H1 (cell line): Measurements from ENCODE around the gene ARPIN. TPM values are rescaled to one million over a fixed set of nuclear protein-coding genes. Genes with fewer than 3 reads are reported as not detected.

Experiments
- CTCF ChIA-PET: fragments of 300-600 bp; sonication (Branson Sonifier 250); formaldehyde crosslinking; loops from one replicate; lab custom pipeline; 2021; ENCODE audit not compliant: partially characterized antibody; lab: Charles Lee
- POLR2A ChIA-PET: fragments of 300-600 bp; sonication (Branson Sonifier 250); formaldehyde crosslinking; loops from one replicate; lab custom pipeline; 2021; ENCODE audit warnings: inconsistent platforms; ENCODE audit not compliant: partially characterized antibody; lab: Charles Lee
- DNase-seq, 2 experiments: peaks; one replicate each; pipeline versions ENCODE4 v3.0.0 to v3.0.0-alpha.2; 2010 to 2022; ENCODE audit warnings: low spot score in 2 of 2, low read depth in 1 of 2, mixed read lengths in 1 of 2
- FAIRE-seq: peaks from 2 replicates; lab custom pipeline; 2011; peaks lifted over from hg19 to GRCh38; lab: Jason Lieb, UNC
- H2AFZ ChIP-seq: 2 replicates; pipeline ENCODE4 v1.8.1; 2012; ENCODE audit warnings: low read length, inconsistent platforms
- H2AK5ac ChIP-seq: 2 replicates; pipeline ENCODE4 v1.6.1; 2013; ENCODE audit warnings: low read depth, low read length
- H2BK120ac ChIP-seq: replicated peaks from 2 replicates; pipeline ENCODE3; 2013; ENCODE audit warnings: low read depth, low read length, inconsistent platforms
- H2BK12ac ChIP-seq: 2 replicates; pipeline ENCODE4 v1.6.1; 2013; ENCODE audit warnings: low read depth, low read length
- H2BK15ac ChIP-seq: 2 replicates; pipeline ENCODE4 v1.6.1; 2013; ENCODE audit warnings: low read length
- H2BK20ac ChIP-seq: 2 replicates; pipeline ENCODE4 v1.6.1; 2013; ENCODE audit warnings: low read length
- H2BK5ac ChIP-seq: 2 replicates; pipeline ENCODE4 v1.6.1; 2013; ENCODE audit warnings: low read depth, low read length
- H3K14ac ChIP-seq: 2 replicates; pipeline ENCODE4 v1.6.1; 2013; ENCODE audit warnings: inconsistent platforms; ENCODE audit not compliant: insufficient read length
- H3K18ac ChIP-seq: 2 replicates; pipeline ENCODE4 v1.6.1; 2013; ENCODE audit warnings: low read length; ENCODE audit errors: extremely low read depth
- H3K23ac ChIP-seq: 2 replicates; pipeline ENCODE4 v1.6.1; 2013; ENCODE audit warnings: inconsistent platforms; ENCODE audit not compliant: insufficient read length
- H3K23me2 ChIP-seq: 2 replicates; pipeline ENCODE4 v1.6.1; 2013; ENCODE audit warnings: low read depth, low read length
- H3K27ac ChIP-seq: 2 replicates; pipeline ENCODE4 v1.6.1; 2011; ENCODE audit warnings: low read depth, low read length, inconsistent platforms
- H3K27me3 ChIP-seq, 4 experiments: replicated peaks in 1 of 4; 1 replicate in 1 of 4; 2 replicates in 3 of 4; pipeline versions ENCODE4 v1.6.1 to v1.8.1; 2011 to 2013; ENCODE audit warnings: low read length in 3 of 4, mild to moderate bottlenecking in 3 of 4, inconsistent platforms in 2 of 4, mixed read lengths in 2 of 4, moderate library complexity in 1 of 4; ENCODE audit not compliant: control insufficient read depth in 3 of 4, insufficient read depth in 3 of 4; ENCODE audit errors: extremely low read depth in 1 of 4
- H3K36me3 ChIP-seq, 4 experiments: 2 replicates each; pipeline versions ENCODE4 v1.6.1 to v1.8.1; 2011 to 2013; ENCODE audit warnings: mild to moderate bottlenecking in 4 of 4, low read length in 3 of 4, moderate library complexity in 2 of 4, control low read depth in 1 of 4, inconsistent platforms in 1 of 4; ENCODE audit not compliant: insufficient read depth in 4 of 4, control insufficient read depth in 2 of 4
- H3K4ac ChIP-seq: replicated peaks from 2 replicates; pipeline ENCODE3; 2013; ENCODE audit warnings: low read length, low read depth, mixed read lengths, inconsistent platforms; ENCODE audit not compliant: insufficient read length
- H3K4me1 ChIP-seq, 4 experiments: replicated peaks in 1 of 4; 1 replicate in 1 of 4; 2 replicates in 3 of 4; pipeline versions ENCODE4 v1.6.1 to v1.8.1; 2011 to 2013; ENCODE audit warnings: low read length in 3 of 4, inconsistent platforms in 2 of 4, mixed read lengths in 1 of 4; ENCODE audit not compliant: insufficient read depth in 4 of 4, control insufficient read depth in 3 of 4
- H3K4me2 ChIP-seq, 2 experiments: 2 replicates each; pipeline versions ENCODE4 v1.6.1 to v1.8.1; 2011 to 2013; ENCODE audit warnings: low read depth in 2 of 2, low read length in 2 of 2, control low read depth in 1 of 2, inconsistent platforms in 1 of 2, mild to moderate bottlenecking in 1 of 2; ENCODE audit not compliant: insufficient read depth in 1 of 2
- H3K4me3 ChIP-seq, 4 experiments: fragments of 200-600, 300-600 bp in 1 of 4; sonication (generic), shearing (Covaris generic), sonication (Bioruptor Twin) in 1 of 4; 2 replicates each; pipeline versions ENCODE4 v1.5.1 to v1.8.1; 2011 to 2016; ENCODE audit warnings: low read length in 4 of 4, low read depth in 3 of 4, control low read depth in 2 of 4, inconsistent platforms in 2 of 4, mild to moderate bottlenecking in 2 of 4, mixed read lengths in 1 of 4, moderate library complexity in 1 of 4; ENCODE audit not compliant: insufficient read depth in 2 of 4; ENCODE audit errors: extremely low read depth in 1 of 4
- H3K56ac ChIP-seq: replicated peaks from 2 replicates; pipeline ENCODE3; 2013; ENCODE audit warnings: low read depth, mild to moderate bottlenecking, mixed read lengths, low read length, inconsistent platforms; ENCODE audit not compliant: insufficient read length
- H3K79me1 ChIP-seq: 2 replicates; pipeline ENCODE4 v1.6.1; 2013; ENCODE audit warnings: low read depth, low read length, control low read depth
- H3K79me2 ChIP-seq, 2 experiments: 2 replicates each; pipeline versions ENCODE4 v1.6.1 to v1.8.1; 2012 to 2013; ENCODE audit warnings: low read length in 2 of 2, mild to moderate bottlenecking in 2 of 2, inconsistent platforms in 1 of 2; ENCODE audit not compliant: insufficient read depth in 2 of 2, control insufficient read depth in 1 of 2
- H3K9ac ChIP-seq, 4 experiments: replicated peaks in 1 of 4; 1 replicate in 1 of 4; 2 replicates in 3 of 4; pipeline versions ENCODE4 v1.6.1 to v1.8.1; 2011 to 2013; ENCODE audit warnings: low read depth in 3 of 4, low read length in 3 of 4, control low read depth in 2 of 4, mild to moderate bottlenecking in 2 of 4, moderate library complexity in 2 of 4, inconsistent platforms in 1 of 4; ENCODE audit errors: extremely low read depth in 1 of 4
- H3K9me3 ChIP-seq, 2 experiments: 2 replicates each; pipeline versions ENCODE4 v1.6.1 to v1.8.1; 2012 to 2013; ENCODE audit warnings: mild to moderate bottlenecking in 2 of 2, moderate library complexity in 2 of 2, control low read depth in 1 of 2, inconsistent platforms in 1 of 2, low read depth in 1 of 2, low read length in 1 of 2, mixed read lengths in 1 of 2; ENCODE audit not compliant: insufficient read depth in 2 of 2
- H4K20me1 ChIP-seq, 2 experiments: replicated peaks in 1 of 2; 2 replicates each; pipeline versions ENCODE3 to v1.8.1; 2011 to 2013; ENCODE audit warnings: inconsistent platforms in 2 of 2, low read length in 2 of 2, mild to moderate bottlenecking in 1 of 2; ENCODE audit not compliant: insufficient read depth in 2 of 2, control insufficient read depth in 1 of 2
- H4K5ac ChIP-seq: 2 replicates; pipeline ENCODE4 v1.6.1; 2013; ENCODE audit warnings: low read length, low read depth, mixed read lengths, inconsistent platforms; ENCODE audit not compliant: insufficient read length
- H4K8ac ChIP-seq: 2 replicates; pipeline ENCODE4 v1.8.0; 2013; ENCODE audit warnings: mild to moderate bottlenecking, moderate library complexity, low read length, inconsistent platforms; ENCODE audit not compliant: insufficient read depth; ENCODE audit errors: extremely low read depth
- H4K91ac ChIP-seq: replicated peaks from 2 replicates; pipeline ENCODE3; 2013; ENCODE audit warnings: low read length, mixed read lengths, inconsistent platforms; ENCODE audit not compliant: insufficient read length
- ATF2 ChIP-seq: IDR thresholded peaks from 2 replicates; pipeline ENCODE4 v1.6.1; 2012; ENCODE audit warnings: low read length, inconsistent platforms
- CBX8 ChIP-seq: fragments of 300-800, 300-1000 bp; sonication (generic); IDR thresholded peaks from 2 replicates; pipeline ENCODE4 v1.7.1; 2016; ENCODE audit warnings: low read depth, low read length, borderline replicate concordance
- EP300 ChIP-seq, 2 experiments: IDR thresholded peaks; 1 replicate in 1 of 2; 2 replicates in 1 of 2; pipeline ENCODE4 v1.6.1; 2011 to 2012; ENCODE audit warnings: low read depth in 2 of 2, low read length in 2 of 2, mild to moderate bottlenecking in 2 of 2, borderline replicate concordance in 1 of 2, inconsistent platforms in 1 of 2, moderate library complexity in 1 of 2
- KDM5A ChIP-seq: fragments of 200-600 bp; IDR thresholded peaks from 2 replicates; pipeline ENCODE4 v1.7.1; 2012; ENCODE audit warnings: mild to moderate bottlenecking, low read length, inconsistent platforms, mixed read lengths
- POLR2AphosphoS5 ChIP-seq: IDR thresholded peaks from 2 replicates; pipeline ENCODE4 v1.6.1; 2011; ENCODE audit warnings: low read depth, low read length
- SAP30 ChIP-seq: fragments of 300-600 bp; sonication (generic); IDR thresholded peaks from 2 replicates; pipeline ENCODE4 v1.7.1; 2012; ENCODE audit warnings: low read length, moderate library complexity, mild to moderate bottlenecking, inconsistent platforms; ENCODE audit not compliant: insufficient read depth, insufficient replicate concordance
- SIN3A ChIP-seq, 2 experiments: IDR thresholded peaks in 1 of 2; conservative IDR thresholded peaks in 1 of 2; 2 replicates each; pipeline ENCODE4 v1.6.1; 2011 to 2012; ENCODE audit warnings: low read length in 2 of 2, improper control_type of control experiment in 1 of 2, low read depth in 1 of 2, mild to moderate bottlenecking in 1 of 2
- WGBS, 2 experiments: shearing (Covaris generic) in 1 of 2; methylation state at CpG; one replicate each; pipeline versions ENCODE4 v1.1.6 to v1.1.7; 2013 to 2015; ENCODE audit warnings: low lambda C conversion rate in 2 of 2, mixed read lengths in 2 of 2, inconsistent platforms in 1 of 2, low coverage in 1 of 2, missing lambda C conversion rate in 1 of 2; ENCODE audit not compliant: insufficient replicate concordance in 2 of 2, insufficient coverage in 1 of 2, insufficient read length in 1 of 2; ENCODE audit errors: extremely low coverage in 1 of 2, missing lambda C conversion rate in 1 of 2; 5-methylcytosine and 5-hydroxymethylcytosine counted together
- polyA plus RNA-seq, 7 experiments: library from polyadenylated mRNA; depleted of rRNA in 3 of 7; stranded (reverse) in 5 of 7; unstranded in 2 of 7; fragments of >200 nt in 5 of 7; fragments of 200-250 nt in 2 of 7; gene quantifications; 1 replicate in 5 of 7; 2 replicates in 1 of 7; 4 replicates in 1 of 7; pipeline versions ENCODE4 v1.2.1 to v1.2.3, GENCODE V29; 2011 to 2013; ENCODE audit warnings: missing spikeins in 2 of 7, mixed read lengths in 2 of 7
- total RNA-seq: library from RNA; stranded (reverse); fragmentation: NEBNext Ultra II Directional; extraction: Animal tissue kit (Norgen Biotek cat#: 25700); gene quantifications from 2 replicates; pipeline ENCODE4 v1.2.1, GENCODE V29; 2021

ARPIN gene
- total and polyA plus RNA-seq, 2 of the 8 experiments (the other 6 are each of a cell fraction or from before 2014, with no cell fraction given) = 3.1 to 3.9 TPM

- Histone ChIP-seq H3K23ac (no peak overlapping the region), H4K91ac (no peak overlapping the region), H3K9ac (no peak overlapping the region), H2AFZ (no peak overlapping the region), H3K4ac (no peak overlapping the region), H3K23me2 (no peaks in the 10 kb centered on the region; the same call in 1 of the 2 replicates), H4K5ac (no peak overlapping the region), H3K9me3 (no peaks in the 10 kb centered on the region), H2BK5ac (no peak overlapping the region), H3K4me1 (no peaks in the 10 kb centered on the region), H3K4me3 (no peak overlapping the region), H2BK12ac (no peak overlapping the region), H3K79me1 (no peaks in the 10 kb centered on the region), H2AK5ac (no peak overlapping the region), H3K36me3 (no peaks in the 10 kb centered on the region), H2BK120ac (no peak overlapping the region), H3K4me2 (no peak overlapping the region), H4K8ac (no peak overlapping the region), H3K14ac (no peak overlapping the region), H3K27me3 (no peaks in the 10 kb centered on the region), H4K20me1 (no peaks in the 10 kb centered on the region), H3K27ac (no peak overlapping the region), H3K79me2 (no peaks in the 10 kb centered on the region), H3K18ac (no peak overlapping the region), H2BK15ac (no peak overlapping the region), H3K56ac (no peak overlapping the region), H2BK20ac (no peak overlapping the region)
- DNase-seq (no peak), FAIRE-seq (no peak)
- WGBS, 2 experiments = 83% methylated on average over 7 of the region's 7 CpGs; no CpG with 5 or more reads in 1 of the 2 experiments
- CTCF ChIA-PET = no interaction called here
- TF ChIP-seq SIN3A (conservative IDR thresholded peaks at IDR 0.05 in 1 of 2, IDR thresholded peaks at IDR 0.05 in 1 of 2; ENCODE audit: low read depth in 1 of 2, low read length in 2 of 2) (no peak), POLR2AphosphoS5 (no peak), KDM5A (no peak), SAP30 (no peak), ATF2 (no peak), EP300 (IDR thresholded peaks at IDR 0.05; ENCODE audit: borderline replicate concordance in 1 of 2, low read depth in 2 of 2, low read length in 2 of 2) (no peak), CBX8 (no peak)
- POLR2A ChIA-PET = no interaction called here
These were observed 36.0 kb upstream of the ARPIN start for GRCh38 chr15:89948796-89949195.
